Gastrocnemius medialis (tissue), 4 donors: ENCODE data around the gene MAP3K9.

Experiments
- POLR2A ChIP-seq, 2 donors: fragments of 450-650 bp; IDR thresholded peaks; one replicate each; pipeline ENCODE4 v1.6.1; 2017; ENCODE audit warnings: antibody characterized with exemption in 2 of 2, mild to moderate bottlenecking in 2 of 2, moderate library complexity in 2 of 2
- TF ChIP-seq, protein P1 (sequence below), 5 experiments: fragments of 450-650 bp in 3 of 5; fragments of 200-600 bp in 2 of 5; sonication (generic) in 2 of 5; IDR thresholded peaks in 4 of 5; conservative IDR thresholded peaks in 1 of 5; 1 replicate in 4 of 5; 2 replicates in 1 of 5; pipeline ENCODE4 v1.5.1; 2016 to 2019; ENCODE audit warnings: antibody characterized with exemption in 5 of 5, mild to moderate bottlenecking in 3 of 5, moderate library complexity in 3 of 5

DNA sequence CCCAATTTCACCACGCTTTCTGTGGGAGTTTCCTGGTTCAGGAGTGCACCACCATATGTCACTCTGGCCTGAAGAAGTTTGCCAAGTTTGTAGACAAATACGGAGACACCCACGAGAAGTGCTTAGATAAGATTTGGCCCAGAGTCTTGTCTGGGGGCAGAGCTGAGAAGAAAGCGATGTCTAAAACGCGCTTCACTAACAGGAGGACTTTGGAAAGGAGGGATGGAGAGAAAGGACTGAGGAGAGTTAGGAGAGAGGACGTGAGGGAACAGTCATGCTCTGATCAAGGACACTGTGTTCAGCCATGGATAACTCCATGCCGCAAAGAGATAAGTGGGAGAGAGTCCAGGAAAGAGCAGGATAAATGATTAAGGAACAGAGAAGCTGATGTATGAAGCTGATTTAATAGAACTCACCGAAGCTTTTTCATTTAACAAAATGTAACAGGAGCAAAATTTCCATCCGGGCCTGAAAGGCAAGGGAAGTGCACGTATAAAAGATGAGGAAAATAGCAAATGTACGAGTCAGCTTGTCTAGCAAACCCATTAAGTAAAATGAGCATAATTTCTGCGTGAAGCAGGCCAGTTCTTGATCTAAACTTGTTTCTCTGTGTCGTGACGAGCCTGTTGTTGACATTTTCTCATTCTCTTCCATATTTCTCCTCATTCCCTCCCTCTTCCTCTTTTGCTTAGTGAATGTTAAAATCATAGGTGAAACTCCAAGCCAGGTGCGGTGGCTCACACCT is 23.4 kb upstream of the MAP3K9 start:
- TF ChIP-seq, protein P1, sequence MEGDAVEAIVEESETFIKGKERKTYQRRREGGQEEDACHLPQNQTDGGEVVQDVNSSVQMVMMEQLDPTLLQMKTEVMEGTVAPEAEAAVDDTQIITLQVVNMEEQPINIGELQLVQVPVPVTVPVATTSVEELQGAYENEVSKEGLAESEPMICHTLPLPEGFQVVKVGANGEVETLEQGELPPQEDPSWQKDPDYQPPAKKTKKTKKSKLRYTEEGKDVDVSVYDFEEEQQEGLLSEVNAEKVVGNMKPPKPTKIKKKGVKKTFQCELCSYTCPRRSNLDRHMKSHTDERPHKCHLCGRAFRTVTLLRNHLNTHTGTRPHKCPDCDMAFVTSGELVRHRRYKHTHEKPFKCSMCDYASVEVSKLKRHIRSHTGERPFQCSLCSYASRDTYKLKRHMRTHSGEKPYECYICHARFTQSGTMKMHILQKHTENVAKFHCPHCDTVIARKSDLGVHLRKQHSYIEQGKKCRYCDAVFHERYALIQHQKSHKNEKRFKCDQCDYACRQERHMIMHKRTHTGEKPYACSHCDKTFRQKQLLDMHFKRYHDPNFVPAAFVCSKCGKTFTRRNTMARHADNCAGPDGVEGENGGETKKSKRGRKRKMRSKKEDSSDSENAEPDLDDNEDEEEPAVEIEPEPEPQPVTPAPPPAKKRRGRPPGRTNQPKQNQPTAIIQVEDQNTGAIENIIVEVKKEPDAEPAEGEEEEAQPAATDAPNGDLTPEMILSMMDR (IDR thresholded peaks at IDR 0.05 in 4 of 5, conservative IDR thresholded peaks at IDR 0.05 in 1 of 5) = no peak
- TF ChIP-seq POLR2A (IDR thresholded peaks at IDR 0.05) = no peak
